ENCODE measurements around the gene PFDN1. TPM values are rescaled to one million over a fixed set of nuclear protein-coding genes. Genes with fewer than 3 reads are reported as not detected.

The PFDN1 gene
- total RNA-seq, 2 experiments from 2014 or later, result 49.1 to 50.6 TPM

DNA sequence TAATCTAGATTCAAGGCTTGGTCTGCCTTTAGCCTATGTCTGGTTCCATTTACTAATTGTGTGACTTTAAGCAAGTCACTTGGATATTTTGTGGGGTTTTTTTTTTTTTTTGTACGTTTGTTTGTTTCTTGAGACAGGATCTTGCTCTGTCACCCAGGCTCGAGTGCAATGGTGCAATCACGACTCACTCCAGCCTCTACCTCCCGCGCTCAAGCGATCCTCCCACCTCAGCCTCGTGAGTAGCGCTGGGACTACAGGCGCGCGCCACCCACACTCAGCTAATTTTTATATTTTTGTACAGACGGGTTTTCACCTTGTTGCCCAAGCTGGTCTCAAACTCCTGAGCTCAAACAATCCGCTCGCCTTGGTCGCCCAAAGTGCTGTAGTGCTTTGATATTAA is 1.1 kb upstream of the PFDN1 start:
- Mint-ChIP-seq H3K4me3 (no peak overlapping the region), H3K27ac (no peak overlapping the region), H3K27me3 (no peaks in the 10 kb centered on the region), H3K9me3 (no peaks in the 10 kb centered on the region), H3K4me1 (ENCODE audit: low read depth) (peaks cover 16% of the 10 kb centered on the region), H3K36me3 (ENCODE audit: low read depth) (peaks cover 8% of the 10 kb centered on the region)
- DNase-seq (no peak), ATAC-seq (no peak)
- POLR2A ChIA-PET, result interaction anchor here (2.1 kb wide), 1 partner anchor 39 kb away, joined by 11 read pairs; no protein-coding TSS in a partner anchor
- CTCF ChIA-PET, result interaction anchor here (1.0 to 2.1 kb wide), 5 partner anchors 13 to 64 kb away, joined by 3 to 16 read pairs (median 7); no protein-coding TSS in a partner anchor
- intact Hi-C loops (cut with micrococcal nuclease), result loop anchor here (5.0 kb wide), 1 partner anchor 48 kb away; no protein-coding TSS in a partner anchor
- TF ChIP-seq, protein P1, sequence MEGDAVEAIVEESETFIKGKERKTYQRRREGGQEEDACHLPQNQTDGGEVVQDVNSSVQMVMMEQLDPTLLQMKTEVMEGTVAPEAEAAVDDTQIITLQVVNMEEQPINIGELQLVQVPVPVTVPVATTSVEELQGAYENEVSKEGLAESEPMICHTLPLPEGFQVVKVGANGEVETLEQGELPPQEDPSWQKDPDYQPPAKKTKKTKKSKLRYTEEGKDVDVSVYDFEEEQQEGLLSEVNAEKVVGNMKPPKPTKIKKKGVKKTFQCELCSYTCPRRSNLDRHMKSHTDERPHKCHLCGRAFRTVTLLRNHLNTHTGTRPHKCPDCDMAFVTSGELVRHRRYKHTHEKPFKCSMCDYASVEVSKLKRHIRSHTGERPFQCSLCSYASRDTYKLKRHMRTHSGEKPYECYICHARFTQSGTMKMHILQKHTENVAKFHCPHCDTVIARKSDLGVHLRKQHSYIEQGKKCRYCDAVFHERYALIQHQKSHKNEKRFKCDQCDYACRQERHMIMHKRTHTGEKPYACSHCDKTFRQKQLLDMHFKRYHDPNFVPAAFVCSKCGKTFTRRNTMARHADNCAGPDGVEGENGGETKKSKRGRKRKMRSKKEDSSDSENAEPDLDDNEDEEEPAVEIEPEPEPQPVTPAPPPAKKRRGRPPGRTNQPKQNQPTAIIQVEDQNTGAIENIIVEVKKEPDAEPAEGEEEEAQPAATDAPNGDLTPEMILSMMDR (IDR thresholded peaks at IDR 0.05), result no peak

DNA sequence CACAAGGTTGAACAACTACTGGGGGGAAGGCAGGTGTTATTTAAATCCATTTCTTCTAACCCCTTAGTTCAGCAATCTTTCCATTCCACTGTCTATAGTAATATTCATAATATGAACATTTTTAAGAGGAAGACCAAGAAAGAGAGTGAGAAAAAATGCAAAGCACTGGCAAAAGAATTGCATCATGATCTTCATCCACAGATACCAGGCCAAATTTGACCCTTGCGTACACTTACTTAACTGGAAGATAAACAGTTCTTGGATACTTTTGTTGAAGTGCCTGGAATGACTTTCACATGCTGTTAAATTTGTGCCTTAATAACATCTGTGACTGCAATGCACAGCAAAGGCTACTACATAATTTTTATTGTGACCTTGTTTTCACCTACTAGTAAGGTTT is 1.8 kb downstream of the PFDN1 start:
- H3K36me3 Mint-ChIP-seq (ENCODE audit: low read depth), result peaks cover 15% of the 10 kb centered on the region
- H3K9me3 Mint-ChIP-seq, result no peaks in the 10 kb centered on the region
- CTCF ChIA-PET, result interaction anchor here (1.3 kb wide), 1 partner anchor 44 kb away, joined by 4 read pairs; no protein-coding TSS in a partner anchor
- POLR2A ChIA-PET, result no interaction called here
- H3K4me3 Mint-ChIP-seq, result peak overlapping the region; percentile 12
- intact Hi-C loops (cut with micrococcal nuclease), result loop anchor here (5.0 kb wide), 1 partner anchor 51 kb away; no protein-coding TSS in a partner anchor
- TF ChIP-seq, protein P1 (IDR thresholded peaks at IDR 0.05), result no peak
- DNase-seq (no peak), ATAC-seq (no peak)
- peaks cover 26% of the 10 kb centered on the region for H3K4me1 Mint-ChIP-seq (ENCODE audit: low read depth)
- H3K27ac Mint-ChIP-seq, result no peak overlapping the region
- H3K27me3 Mint-ChIP-seq, result no peaks in the 10 kb centered on the region

DNA sequence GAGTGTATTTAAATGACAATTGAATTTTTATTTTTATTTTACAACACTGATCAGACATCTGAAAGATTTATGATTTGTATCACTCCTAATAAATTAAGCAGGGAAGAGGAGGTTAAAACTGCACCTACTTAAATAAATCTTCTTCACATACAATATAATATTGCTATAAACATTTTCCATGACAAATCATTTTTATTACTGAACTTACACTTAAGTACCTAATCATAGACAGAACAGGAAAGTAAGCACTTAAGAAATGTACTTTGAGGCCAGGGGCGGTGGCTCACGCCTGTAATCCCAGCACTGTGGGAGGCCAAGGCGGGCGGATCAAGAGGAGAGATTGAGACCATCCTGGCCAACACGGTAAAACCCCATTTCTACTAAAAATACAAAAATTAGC is 3.8 kb downstream of the PFDN1 start:
- Mint-ChIP-seq H3K27me3 (no peaks in the 10 kb centered on the region), H3K4me1 (ENCODE audit: low read depth) (peaks cover 35% of the 10 kb centered on the region)
- ATAC-seq, result no peak

DNA sequence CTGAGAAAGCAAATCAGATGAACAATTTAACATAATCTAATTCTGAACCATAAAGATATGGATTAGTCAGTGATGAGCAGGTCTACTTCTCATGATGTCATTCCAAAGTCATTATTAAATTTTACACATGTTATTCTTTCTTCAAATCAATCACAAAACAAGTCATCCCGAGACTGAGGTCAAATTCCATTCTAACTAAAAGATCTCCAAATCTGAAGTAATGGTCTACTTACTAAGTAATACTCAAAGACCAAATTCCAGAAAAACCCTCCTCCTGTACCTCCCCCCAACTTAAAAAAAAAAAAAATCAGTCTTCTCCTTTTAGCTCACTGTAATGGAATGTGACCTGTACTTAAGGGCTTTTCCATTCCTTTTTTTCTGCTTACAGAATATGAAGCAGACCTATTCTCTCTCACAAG is 4.7 kb downstream of the PFDN1 start:
- Mint-ChIP-seq H3K36me3 (ENCODE audit: low read depth) (peaks cover 15% of the 10 kb centered on the region), H3K27me3 (no peaks in the 10 kb centered on the region), H3K4me3 (no peak overlapping the region), H3K4me1 (ENCODE audit: low read depth) (peaks cover 42% of the 10 kb centered on the region), H3K9me3 (no peaks in the 10 kb centered on the region), H3K27ac (no peak overlapping the region)
- no peak for DNase-seq
- no peak for ATAC-seq
- CTCF ChIA-PET, result interaction anchor here (0.6 to 1.9 kb wide), 5 partner anchors 12 to 291 kb away, joined by 3 to 9 read pairs (median 4); partner anchors contain the start of gene HBEGF
- POLR2A ChIA-PET, result no interaction called here
- TF ChIP-seq, protein P1 (IDR thresholded peaks at IDR 0.05), result no peak
- intact Hi-C loops (cut with micrococcal nuclease), result no loop called here

More for the DNA sequence above, 3.8 kb downstream of the PFDN1 start:
- TF ChIP-seq, protein P1 (IDR thresholded peaks at IDR 0.05), result no peak
- no peak overlapping the region for H3K4me3 Mint-ChIP-seq
- peaks cover 15% of the 10 kb centered on the region for H3K36me3 Mint-ChIP-seq (ENCODE audit: low read depth)
- ChIA-PET POLR2A (no interaction called here), CTCF (interaction anchor here (1.3 to 1.6 kb wide), 2 partner anchors 47 to 53 kb away, joined by 3 to 4 read pairs; partner anchors contain the start of gene HBEGF)
- no peak overlapping the region for H3K27ac Mint-ChIP-seq
- no peaks in the 10 kb centered on the region for H3K9me3 Mint-ChIP-seq
- DNase-seq, result no peak
- intact Hi-C loops (cut with micrococcal nuclease), result no loop called here

DNA sequence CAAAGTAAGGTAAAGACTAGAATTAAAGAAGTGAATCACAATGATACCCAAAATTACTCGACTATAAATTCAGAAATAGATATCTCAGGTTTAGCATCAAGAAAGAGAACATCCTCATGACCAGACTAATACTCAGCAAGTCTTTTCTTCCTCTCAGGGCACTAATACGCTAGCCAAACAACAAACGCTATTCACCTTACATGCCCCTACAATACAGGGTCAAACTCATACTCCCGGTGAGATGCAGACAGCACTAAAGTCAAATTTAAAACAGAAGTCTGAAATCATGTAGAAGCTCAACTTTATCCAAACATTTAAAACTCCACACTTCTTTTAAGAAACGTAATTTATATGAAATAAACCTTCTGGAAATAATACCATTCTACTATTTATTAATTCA is 5.6 kb downstream of the PFDN1 start:
- Mint-ChIP-seq H3K36me3 (ENCODE audit: low read depth) (peaks cover 15% of the 10 kb centered on the region), H3K9me3 (no peaks in the 10 kb centered on the region), H3K4me3 (no peak overlapping the region), H3K27ac (no peak overlapping the region), H3K27me3 (no peaks in the 10 kb centered on the region), H3K4me1 (ENCODE audit: low read depth) (peaks cover 48% of the 10 kb centered on the region)
- TF ChIP-seq, protein P1 (IDR thresholded peaks at IDR 0.05), result no peak
- intact Hi-C loops (cut with micrococcal nuclease), result no loop called here
- DNase-seq (no peak), ATAC-seq (no peak)
- POLR2A ChIA-PET, result no interaction called here
- CTCF ChIA-PET, result interaction anchor here (0.7 to 1.9 kb wide), 5 partner anchors 11 to 58 kb away, joined by 3 to 9 read pairs (median 4); partner anchors contain the start of gene HBEGF

All from activated CD8-positive, alpha-beta T cell treated with anti-CD3 and anti-CD28 coated beads for 36 hours (primary cell).